GM12878 (cell line): Measurements from ENCODE around the gene TEX2. TPM values are rescaled to one million over a fixed set of nuclear protein-coding genes. Genes with fewer than 3 reads are reported as not detected.

Experiments
- CREM ChIP-seq: IDR thresholded peaks from 2 replicates; pipeline ENCODE4 v1.6.1; 2014; ENCODE audit warnings: antibody characterized with exemption, low read depth
- RB1 ChIP-seq: fragments of 450-650 bp; formaldehyde crosslinking; IDR thresholded peaks from 2 replicates; pipeline ENCODE4 v1.6.1; 2017; ENCODE audit warnings: mild to moderate bottlenecking, borderline replicate concordance
- polyA plus RNA-seq, 11 experiments: library from polyadenylated mRNA; depleted of rRNA in 4 of 11; unstranded in 6 of 11; stranded (reverse) in 5 of 11; fragments of >200 nt; fragmentation: Nextera tagmentation in 4 of 11; fragmentation: Illumina TruSeq in 1 of 11; extraction: Ambion mirVana in 4 of 11; extraction: Trizol in 1 of 11; gene quantifications; 1 replicate in 1 of 11; 2 replicates in 10 of 11; pipeline versions ENCODE4 v1.2.1 to v1.2.3, GENCODE V29; 2011 to 2016; ENCODE audit warnings: inconsistent platforms in 2 of 11, missing spikeins in 2 of 11, low read depth in 1 of 11
- total RNA-seq, 4 experiments: library from RNA; depleted of rRNA in 3 of 4; stranded (reverse); fragments of >200 nt in 3 of 4; fragmentation: Illumina TruSeq in 1 of 4; extraction: Trizol in 1 of 4; gene quantifications; 2 replicates each; pipeline versions ENCODE4 v1.2.1 to v1.2.3, GENCODE V29; 2013 to 2021
- TF ChIP-seq, protein P1 (sequence below): IDR thresholded peaks from 2 replicates; pipeline ENCODE4 v1.6.1; 2012; ENCODE audit warnings: low read depth, low read length, improper control_type of control experiment
- TF ChIP-seq, protein P2 (sequence below): fragments of 150-350 bp; IDR thresholded peaks from 2 replicates; pipeline ENCODE4 v1.6.1; 2014; ENCODE audit warnings: mild to moderate bottlenecking, low read depth, low read length
- TF ChIP-seq, protein P3 (sequence below): fragments of 450-650 bp; IDR thresholded peaks from 2 replicates; pipeline ENCODE4 v1.6.1; 2017; ENCODE audit warnings: mild to moderate bottlenecking, moderate library complexity

The TEX2 gene
- total and polyA plus RNA-seq, 10 of the 15 experiments (the other 5 are each of a cell fraction or from before 2014, with no cell fraction given), result 3.8 to 19.9 (median 15.8) TPM

DNA sequence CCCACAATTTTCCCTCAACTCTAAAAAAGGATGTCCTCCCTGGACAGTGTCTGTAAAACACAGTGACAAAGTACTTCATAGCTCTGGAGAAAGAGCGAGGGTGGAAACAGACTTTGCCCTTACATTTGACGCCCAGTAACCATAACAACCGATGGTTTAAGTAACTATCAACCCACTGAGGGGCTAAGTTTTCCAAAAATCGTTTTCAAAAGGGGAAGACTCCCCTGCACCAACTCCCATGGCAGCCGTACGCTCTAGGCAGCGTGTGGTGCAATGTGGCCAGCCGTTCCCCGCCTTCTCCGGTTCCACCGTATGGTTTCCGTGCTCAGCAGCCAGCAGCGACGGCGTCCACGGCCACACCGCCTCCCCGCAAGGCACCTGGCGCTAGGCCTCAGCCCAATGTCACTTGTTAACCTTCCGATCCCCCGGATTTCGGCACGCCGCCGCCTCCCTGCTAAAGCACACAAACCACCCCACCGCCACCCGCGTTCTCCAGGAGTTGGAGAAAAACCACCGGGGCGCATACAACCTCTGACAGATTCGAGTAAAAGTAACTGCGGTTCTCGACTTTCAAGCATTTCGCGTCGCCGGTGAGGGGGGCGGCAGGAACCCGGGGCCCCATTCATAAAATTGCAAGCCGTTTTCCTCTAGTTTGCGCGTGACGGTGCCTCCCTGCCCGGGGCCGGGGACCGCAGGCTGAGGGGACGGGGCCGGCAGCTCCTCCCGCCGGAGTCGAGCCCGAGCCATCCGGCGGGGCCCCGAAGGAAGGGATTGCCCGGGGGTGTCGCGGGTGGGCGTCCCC lies 661 bp downstream of the TEX2 start (continued):
- TF ChIP-seq RB1, result 0 out of 2 replicates have a peak, but pooled peaks have one; percentile 13
- TF ChIP-seq, protein P1, sequence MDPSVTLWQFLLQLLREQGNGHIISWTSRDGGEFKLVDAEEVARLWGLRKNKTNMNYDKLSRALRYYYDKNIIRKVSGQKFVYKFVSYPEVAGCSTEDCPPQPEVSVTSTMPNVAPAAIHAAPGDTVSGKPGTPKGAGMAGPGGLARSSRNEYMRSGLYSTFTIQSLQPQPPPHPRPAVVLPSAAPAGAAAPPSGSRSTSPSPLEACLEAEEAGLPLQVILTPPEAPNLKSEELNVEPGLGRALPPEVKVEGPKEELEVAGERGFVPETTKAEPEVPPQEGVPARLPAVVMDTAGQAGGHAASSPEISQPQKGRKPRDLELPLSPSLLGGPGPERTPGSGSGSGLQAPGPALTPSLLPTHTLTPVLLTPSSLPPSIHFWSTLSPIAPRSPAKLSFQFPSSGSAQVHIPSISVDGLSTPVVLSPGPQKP, result no peak
- TF ChIP-seq, protein P2, sequence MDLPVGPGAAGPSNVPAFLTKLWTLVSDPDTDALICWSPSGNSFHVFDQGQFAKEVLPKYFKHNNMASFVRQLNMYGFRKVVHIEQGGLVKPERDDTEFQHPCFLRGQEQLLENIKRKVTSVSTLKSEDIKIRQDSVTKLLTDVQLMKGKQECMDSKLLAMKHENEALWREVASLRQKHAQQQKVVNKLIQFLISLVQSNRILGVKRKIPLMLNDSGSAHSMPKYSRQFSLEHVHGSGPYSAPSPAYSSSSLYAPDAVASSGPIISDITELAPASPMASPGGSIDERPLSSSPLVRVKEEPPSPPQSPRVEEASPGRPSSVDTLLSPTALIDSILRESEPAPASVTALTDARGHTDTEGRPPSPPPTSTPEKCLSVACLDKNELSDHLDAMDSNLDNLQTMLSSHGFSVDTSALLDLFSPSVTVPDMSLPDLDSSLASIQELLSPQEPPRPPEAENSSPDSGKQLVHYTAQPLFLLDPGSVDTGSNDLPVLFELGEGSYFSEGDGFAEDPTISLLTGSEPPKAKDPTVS, result no peak
- TF ChIP-seq, protein P3, sequence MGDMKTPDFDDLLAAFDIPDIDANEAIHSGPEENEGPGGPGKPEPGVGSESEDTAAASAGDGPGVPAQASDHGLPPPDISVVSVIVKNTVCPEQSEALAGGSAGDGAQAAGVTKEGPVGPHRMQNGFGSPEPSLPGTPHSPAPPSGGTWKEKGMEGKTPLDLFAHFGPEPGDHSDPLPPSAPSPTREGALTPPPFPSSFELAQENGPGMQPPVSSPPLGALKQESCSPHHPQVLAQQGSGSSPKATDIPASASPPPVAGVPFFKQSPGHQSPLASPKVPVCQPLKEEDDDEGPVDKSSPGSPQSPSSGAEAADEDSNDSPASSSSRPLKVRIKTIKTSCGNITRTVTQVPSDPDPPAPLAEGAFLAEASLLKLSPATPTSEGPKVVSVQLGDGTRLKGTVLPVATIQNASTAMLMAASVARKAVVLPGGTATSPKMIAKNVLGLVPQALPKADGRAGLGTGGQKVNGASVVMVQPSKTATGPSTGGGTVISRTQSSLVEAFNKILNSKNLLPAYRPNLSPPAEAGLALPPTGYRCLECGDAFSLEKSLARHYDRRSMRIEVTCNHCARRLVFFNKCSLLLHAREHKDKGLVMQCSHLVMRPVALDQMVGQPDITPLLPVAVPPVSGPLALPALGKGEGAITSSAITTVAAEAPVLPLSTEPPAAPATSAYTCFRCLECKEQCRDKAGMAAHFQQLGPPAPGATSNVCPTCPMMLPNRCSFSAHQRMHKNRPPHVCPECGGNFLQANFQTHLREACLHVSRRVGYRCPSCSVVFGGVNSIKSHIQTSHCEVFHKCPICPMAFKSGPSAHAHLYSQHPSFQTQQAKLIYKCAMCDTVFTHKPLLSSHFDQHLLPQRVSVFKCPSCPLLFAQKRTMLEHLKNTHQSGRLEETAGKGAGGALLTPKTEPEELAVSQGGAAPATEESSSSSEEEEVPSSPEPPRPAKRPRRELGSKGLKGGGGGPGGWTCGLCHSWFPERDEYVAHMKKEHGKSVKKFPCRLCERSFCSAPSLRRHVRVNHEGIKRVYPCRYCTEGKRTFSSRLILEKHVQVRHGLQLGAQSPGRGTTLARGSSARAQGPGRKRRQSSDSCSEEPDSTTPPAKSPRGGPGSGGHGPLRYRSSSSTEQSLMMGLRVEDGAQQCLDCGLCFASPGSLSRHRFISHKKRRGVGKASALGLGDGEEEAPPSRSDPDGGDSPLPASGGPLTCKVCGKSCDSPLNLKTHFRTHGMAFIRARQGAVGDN, result 0 out of 2 replicates have a peak, but pooled peaks have one; percentile 26
- TF ChIP-seq CREM, result no peak
